GM19023 (cell line): ENCODE results near the gene SLC25A47.

Experiments used
- ATAC-seq: cut with Tn5 transposase; IDR thresholded peaks from one replicate; pipeline ENCODE4 v1.9.1; 2021; ENCODE audit warnings: mild to moderate bottlenecking, moderate library complexity; ENCODE audit not compliant: unreplicated experiment

Gene SLC25A47

DNA sequence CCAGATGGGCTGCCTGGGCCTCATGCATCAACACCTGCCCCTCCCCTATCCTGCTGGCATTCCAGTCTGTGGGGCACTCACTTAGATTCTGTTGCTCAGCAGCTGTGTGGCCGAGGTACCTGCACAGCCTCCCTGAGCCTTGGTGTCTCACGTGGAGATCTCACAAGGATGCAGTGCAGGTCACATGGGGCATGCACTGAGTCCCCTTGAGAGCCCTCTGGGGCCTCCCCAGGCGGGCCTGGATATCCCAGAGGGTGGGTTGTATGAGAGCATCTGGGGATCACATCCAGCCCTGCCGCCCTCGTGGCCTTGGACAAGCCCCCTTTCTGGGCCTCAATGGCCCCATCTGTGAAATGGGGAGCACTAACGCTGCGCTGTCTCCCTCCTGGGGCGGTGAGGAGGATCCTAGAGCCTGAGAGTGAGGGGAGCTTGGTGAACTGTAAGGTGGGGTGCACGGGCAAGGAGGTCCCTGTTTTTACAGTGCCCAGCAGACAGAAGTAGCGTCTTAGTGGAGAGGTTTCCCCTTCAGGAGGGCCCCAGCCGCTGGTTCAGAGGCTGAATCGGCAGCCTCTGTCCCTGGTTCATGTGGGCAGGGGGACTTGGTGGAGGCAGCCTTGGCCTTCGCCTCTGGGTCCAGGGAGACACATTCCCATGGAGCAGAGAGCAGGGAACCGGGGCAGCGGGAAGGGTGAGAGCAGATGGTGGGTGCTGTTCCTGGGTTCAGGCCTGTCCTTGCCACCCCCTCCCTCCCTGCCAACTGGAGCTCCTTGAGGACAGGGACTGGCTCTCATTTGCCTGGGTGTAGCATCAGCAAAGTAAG is 791 bp upstream of the SLC25A47 start:
- no peak for ATAC-seq

DNA sequence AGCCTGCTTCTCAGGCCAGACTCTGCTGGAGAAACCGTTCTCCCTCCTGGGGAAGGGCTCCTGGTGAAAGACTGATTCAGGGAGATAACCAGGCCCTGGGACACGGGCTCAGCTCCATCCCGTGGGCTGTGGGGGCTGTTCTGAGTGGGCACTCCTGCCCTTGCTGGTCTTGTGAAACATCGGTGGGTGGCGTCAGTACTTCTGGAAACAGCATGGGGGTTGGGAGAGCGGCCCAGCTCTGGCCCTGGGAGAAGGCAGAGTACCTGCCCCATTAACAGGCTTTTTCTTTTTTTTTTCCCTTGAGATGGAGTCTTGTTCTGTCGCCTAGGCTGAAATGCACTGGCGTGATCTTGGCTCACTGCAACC is 786 bp downstream of the SLC25A47 start:
- no peak for ATAC-seq

DNA sequence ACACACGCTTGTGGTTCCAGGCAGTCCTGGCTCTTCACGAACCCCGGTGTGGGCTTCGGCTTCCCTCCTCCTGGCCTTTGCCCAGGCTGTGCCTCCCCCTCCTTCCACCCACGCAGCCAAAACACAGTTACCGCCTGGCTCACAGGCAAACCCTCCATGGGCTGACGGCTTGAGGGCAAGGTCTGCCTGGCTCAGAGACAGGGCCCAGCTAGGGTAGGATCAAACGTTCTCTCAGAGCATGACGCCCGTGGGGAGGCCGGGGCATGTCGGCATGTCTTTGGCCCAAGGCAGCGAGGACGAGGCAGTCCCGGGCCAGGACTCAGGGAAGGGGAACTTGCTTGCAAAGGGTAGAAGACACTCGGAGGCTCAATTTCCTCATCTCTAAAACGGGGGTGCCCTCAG is 2.1 kb downstream of the SLC25A47 start:
- no peak for ATAC-seq

DNA sequence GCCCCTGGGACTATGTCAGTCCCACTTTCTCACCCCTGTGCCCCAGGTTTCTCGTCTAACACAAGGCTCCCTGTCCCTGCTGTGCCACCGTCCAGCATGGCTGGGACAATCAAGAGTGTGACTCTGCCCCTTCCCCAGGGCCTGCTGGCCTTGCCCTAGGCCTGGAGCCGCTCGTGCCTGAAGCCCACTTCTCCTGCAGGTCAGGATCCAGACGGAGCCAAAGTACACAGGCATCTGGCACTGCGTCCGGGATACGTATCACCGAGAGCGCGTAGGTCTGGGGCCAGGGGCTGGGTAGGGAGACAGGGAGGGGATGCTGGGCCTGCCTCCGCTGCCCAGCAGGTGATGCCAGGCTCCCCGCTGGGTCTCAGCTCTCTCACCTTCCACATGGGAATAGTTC is 2.8 kb downstream of the SLC25A47 start:
- no peak for ATAC-seq

DNA sequence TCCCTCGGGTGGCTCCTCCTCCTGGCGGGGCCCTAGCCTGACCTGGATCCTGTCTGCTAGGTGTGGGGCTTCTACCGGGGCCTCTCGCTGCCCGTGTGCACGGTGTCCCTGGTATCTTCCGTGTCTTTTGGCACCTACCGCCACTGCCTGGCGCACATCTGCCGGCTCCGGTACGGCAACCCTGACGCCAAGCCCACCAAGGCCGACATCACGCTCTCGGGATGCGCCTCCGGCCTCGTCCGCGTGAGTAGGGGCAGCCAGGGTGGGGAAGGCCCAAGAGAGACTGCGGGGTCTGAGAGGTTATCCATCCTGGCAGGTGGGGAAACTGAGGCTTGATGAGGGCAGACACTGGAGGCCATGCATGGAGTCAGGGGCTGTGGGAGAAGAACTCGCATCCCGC is 4.0 kb downstream of the SLC25A47 start:
- no peak for ATAC-seq

DNA sequence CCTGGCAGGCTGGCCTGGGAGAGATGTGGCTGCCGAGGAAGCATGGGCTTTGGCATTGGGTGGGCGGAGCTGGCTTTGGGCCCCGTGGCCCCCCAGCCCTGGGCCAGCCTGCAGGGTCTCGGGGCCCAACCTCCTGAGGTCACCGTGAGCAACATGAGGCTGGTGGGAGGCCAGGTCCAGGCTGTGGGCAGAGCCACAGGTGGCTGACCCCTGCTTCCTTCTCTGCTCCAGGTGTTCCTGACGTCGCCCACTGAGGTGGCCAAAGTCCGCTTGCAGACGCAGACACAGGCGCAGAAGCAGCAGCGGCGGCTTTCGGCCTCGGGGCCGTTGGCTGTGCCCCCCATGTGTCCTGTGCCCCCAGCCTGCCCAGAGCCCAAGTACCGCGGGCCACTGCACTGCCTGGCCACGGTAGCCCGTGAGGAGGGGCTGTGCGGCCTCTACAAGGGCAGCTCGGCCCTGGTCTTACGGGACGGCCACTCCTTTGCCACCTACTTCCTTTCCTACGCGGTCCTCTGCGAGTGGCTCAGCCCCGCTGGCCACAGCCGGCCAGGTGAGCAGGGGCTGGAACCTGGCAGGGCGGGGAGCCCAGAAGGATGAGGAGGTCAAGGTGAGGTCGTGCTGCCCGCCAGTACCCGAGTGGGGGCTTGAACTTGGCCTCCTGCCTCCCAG is 5.5 kb downstream of the SLC25A47 start:
- no peak for ATAC-seq

DNA sequence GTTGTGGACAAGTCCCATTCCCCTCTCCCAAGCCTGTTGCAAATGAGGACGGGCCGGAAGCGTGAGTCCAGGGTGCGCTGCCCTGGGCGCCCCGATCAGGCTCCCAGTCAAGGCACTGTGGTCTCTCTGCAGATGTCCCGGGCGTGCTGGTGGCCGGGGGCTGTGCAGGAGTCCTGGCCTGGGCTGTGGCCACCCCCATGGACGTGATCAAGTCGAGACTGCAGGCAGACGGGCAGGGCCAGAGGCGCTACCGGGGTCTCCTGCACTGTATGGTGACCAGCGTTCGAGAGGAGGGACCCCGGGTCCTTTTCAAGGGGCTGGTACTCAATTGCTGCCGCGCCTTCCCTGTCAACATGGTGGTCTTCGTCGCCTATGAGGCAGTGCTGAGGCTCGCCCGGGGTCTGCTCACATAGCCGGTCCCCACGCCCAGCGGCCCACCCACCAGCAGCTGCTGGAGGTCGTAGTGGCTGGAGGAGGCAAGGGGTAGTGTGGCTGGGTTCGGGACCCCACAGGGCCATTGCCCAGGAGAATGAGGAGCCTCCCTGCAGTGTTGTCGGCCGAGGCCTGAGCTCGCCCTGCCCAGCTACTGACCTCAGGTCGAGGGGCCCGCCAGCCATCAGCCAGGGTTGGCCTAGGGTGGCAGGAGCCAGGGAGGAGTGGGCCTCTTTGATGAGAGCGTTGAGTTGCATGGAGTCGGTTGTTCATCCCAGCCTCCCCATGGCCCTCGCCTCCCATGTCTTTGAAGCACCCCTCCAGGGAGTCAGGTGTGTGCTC is 6.3 kb downstream of the SLC25A47 start:
- ATAC-seq: no peak

DNA sequence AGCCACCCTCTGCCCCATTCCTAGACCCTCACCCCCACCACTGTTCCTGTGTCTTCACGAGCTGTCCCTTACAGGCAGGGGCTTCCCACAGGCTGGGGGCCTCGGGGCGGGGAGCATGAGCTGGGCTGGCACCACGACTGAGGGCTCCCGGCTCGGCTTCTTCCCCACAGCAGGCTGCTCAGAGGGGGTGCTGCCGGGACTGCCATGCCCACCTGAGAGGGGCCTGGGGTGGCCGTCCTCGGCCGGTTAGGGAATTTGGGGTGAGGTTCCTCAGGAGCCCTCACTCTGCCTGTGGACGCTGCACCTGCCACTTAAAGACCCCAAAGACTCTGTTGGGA is 6.8 kb downstream of the SLC25A47 start:
- no peak for ATAC-seq

DNA sequence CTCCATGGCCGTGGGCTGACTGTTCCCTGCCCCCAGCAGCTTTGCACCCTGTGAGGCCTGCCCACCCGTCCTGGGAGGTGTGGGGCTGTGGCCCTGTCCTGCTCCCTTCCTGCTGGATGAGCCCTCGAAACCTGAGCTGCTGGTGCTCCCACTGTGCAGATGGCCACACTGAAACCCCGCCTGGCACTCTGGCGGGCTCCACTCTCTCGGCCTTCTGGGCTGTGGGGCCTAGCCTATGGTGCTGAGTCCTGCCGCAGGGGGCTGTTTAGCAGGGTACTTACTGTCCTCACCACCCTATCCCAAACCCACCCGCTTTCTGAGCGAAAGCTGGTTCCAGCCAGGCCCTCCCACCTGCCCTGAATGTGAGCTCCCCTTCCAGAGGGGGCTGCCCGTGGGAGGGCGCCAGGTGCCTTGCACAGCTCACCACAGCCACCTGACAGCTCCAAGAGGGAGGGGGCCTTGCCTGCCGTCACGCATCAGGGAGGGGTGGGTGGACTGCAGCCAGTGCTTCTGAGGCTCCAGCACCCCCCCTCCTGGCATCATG is 7.3 kb downstream of the SLC25A47 start:
- no peak for ATAC-seq

DNA sequence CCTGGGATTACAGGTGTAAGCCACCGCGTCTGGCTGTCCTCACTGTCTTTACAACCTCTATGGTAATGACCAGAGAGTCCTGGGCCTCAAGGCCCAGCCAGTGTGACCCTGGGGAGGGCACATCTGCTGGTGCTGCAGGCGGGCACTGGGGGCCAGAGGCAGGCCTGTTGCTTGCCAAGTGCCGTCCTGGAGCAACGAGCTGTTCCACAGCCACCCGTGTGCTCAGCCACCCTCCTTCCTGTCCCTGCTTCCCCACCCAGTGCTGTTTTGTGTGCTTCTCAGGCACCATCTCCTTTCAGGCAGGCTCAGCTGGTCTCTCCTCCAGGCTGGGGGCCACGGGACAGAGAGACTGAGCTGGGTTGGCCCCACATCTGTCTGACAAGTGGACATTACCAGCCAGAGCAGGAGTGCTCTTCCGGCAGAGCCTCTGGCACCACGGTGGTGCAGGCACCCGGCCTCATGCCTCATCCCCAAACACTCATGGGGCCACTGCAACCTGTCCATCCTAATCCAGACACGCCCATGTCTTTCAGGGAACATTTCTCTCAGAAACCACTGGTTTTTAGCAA is 9.0 kb downstream of the SLC25A47 start:
- no peak for ATAC-seq

DNA sequence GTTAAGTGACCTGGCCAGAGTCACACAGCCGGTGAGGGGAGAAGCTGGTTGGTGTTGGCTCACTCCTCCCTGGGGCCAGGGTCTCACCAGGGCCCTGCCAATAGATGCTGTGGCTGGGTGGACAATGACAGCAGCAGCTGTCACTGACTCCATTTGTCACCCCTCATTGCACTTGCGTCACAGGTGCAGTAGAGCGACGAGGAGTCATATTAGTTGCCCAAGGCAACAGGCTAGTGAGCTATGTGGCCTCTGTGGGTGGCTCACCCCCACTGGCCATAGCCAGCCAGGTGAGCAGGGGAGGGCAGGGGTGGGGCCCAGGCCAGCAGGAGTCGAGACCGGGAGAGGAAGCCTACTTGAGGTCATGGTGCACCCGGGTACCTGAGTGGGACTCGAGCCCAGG is 9.7 kb downstream of the SLC25A47 start:
- peak; percentile 44 for ATAC-seq

DNA sequence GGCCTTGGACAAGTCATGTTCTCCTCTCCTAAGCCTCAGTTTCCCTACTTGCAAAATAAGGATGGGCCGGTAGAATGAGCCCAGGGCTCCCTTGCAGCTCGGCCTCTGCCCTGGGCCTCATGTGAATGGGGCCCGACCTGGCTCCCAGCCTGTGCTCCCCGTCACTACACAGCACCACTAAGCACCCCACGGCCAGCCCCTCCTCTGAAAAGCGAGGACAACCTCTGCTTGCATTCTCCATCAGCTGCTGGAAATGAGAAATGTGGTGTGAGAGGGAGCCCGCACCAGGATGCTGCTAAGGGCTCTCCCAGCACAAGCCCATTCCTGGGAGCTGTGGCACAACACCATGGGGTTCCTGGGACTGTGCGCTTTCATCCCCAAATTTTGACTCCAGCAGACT is 10.2 kb downstream of the SLC25A47 start:
- no peak for ATAC-seq

DNA sequence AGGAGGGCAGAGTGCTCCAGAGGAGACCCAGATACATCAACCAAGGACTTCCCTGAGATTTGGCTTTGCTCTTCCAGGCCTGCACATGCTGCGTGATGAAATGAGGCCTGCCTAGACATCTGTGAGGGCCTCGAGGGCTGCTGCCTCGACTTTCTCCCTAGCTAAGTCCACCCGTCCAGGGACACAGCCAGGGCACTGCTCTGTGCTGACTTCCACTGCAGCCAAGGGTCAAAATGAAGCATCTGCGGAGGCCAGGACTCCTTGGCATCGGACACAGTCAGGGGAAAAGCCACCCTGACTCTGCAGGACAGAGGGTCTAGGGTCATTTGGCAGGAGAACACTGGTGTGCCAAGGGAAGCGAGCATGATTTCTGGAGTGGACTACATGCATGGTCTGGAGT is 10.7 kb downstream of the SLC25A47 start:
- ATAC-seq: no peak

DNA sequence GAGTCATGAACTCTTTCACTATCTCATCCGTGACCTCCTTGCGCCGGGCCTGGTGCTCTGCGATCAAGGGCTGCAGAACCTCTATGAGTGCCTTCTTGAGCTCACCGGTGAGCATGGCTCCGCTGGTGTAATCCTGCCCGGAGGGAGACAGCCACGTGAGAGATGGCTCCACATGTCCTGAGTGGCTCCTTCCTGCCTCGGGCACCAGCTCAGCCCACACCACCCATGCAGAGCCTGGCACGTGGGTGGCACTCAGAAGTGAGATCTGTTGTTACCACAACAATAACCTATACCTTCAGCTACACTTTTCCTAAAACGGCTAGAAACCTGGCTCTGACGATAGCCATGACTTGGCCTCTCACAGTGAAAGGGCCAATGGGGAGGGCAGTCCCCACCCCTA is 11.8 kb downstream of the SLC25A47 start:
- no peak for ATAC-seq

DNA sequence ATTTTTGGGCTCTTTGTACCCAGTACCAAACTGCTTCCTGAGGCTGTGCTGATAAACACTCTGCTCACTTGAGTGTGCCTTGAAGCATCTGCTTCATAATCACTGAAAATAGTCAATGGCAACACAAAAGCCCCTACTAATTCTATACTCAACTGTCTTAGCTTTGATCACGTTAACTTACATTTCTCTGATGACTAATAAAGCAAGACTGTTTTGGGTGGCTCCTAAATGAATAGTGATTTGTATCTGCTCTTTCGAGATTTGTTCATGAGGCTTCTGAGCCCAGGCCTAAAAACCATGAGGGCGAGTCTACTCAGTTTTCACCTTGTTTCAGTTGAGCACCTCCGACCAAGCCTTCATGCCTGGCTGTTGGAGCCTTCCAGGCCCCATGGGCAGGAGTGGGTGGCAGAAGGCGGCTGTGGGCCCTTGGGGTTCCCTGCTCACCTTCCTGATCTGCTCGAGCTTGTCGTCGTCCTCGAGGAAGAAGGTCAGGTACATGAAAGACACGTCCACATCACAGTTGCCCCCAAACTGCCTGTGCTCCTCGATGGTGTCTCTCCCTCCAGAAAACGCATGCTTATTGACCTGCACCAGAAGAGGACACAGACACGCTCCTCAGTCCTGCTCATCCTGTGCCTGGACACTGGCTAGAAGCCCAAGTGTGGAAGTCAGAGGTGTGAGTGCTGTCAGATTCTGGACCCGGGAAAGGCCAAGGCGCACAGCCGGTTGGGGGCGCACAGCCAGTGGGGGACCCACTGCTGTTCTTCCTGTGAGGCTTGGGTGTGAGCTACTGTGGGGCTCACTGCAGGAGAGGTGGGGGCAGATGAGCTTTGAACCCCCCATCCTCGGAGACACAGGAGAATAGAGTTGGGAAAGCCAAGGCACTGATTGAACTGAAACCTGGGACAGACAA is 13.7 kb downstream of the SLC25A47 start:
- no peak for ATAC-seq

DNA sequence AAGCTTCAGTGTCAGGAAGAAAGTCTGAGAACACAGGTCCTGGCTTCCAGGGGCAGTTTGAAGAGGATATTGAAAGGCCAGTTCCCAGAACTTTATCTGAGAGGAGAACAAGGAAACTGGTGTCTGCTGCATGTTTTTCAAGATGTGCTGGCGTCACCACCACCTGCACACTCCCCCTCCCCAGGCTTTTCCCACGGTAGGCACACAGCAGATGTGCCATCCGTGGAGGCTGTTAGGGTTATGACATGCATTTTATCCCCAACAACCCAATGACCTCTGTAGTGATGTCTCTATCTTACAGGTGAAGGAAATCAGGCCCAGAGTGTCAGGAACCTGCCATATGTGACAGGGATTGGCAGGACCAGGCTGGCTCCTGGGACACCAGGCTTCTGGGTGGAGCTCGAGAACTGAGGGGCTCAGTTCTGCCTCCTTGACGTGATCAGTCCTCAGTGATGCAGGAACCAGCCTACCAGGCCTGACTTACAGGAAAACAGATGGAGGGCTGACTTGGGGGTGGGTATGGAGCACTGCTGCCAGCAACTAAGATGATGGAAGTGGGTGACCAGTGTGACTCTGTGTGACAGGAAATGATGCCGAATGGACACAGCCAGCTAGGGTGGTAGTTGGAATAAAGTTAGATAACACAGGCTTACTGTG is 16.8 kb downstream of the SLC25A47 start:
- no peak for ATAC-seq

DNA sequence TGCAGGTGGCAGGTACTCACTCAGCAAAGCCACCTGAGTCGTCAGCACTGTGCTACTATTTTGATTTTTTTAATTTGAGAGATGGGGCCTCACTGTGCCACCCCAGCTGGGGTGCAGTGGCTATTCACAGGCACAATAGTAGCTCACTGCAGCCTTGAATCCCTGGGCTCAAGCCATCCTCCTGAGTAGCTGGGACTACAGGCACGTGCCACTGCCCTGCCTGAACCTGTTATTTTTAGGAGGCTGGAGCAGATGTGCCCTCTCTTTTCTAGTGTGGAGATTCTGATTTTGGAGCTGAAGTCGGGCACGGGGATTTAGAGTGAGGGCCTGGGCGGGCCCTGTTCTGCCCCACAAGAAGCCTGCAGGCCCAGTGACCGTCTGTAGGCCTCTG is 17.3 kb downstream of the SLC25A47 start:
- ATAC-seq: no peak

DNA sequence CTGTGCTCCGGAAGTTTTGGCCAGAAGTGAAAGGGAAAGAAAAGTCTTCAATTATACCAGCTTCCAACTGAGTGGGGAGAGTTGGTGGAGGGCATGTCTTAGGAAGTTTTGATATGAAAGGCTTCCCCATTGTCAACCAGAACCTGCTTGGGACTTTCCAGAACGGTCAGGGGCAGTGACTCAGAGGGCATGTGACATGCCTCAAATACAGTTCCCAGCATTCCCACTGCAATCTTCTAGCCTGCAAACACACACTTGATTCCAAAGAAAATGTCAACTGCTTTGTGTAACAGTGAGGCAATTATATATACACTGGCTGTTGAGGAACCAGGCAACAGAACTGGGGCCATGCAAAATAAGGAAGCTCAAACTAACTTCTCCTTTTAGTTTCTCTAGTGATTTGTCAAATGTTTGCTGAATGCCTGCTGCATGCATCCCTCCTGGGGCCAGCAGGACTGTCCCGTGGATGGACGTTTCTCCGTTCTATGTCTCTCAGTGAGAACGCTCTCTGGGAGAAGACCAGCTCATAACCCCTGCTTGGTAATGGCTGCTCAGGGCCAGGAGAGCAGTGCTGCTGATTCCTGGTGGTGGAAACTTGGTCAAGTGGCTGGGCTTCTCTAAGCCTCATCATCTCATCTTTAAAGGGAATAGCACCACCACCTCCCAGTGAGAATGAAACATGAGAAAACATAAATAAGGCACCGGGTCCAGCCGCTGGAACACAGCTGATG is 18.3 kb downstream of the SLC25A47 start:
- ATAC-seq: no peak

DNA sequence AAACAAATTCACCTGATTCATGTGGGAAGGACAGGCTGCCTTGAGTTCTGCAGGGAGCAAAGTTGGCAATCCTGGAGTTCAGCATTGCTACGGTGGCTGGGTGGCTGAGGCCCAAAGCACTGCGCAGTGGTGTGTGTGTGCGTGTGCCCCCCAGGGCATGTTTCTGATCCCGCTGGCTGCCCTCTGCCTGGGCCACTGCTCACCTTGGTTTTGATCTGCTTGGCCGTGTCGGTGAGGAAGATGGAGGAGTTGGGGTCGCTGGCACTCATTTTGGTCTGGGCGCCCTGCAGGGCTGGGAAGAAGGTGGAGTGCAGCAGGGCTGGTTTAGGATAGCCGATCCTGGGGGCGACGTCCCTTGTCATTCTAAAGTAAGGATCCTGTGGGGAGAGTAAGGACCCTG is 19.1 kb downstream of the SLC25A47 start:
- no peak for ATAC-seq
